ENCODE measurements around the gene FUBP3. TPM values are rescaled to one million over a fixed set of nuclear protein-coding genes. Genes with fewer than 3 reads are reported as not detected.

The FUBP3 gene
- total RNA-seq, 4 donors from 2014 or later, result 71.7 to 83.9 (median 77.8) TPM

DNA sequence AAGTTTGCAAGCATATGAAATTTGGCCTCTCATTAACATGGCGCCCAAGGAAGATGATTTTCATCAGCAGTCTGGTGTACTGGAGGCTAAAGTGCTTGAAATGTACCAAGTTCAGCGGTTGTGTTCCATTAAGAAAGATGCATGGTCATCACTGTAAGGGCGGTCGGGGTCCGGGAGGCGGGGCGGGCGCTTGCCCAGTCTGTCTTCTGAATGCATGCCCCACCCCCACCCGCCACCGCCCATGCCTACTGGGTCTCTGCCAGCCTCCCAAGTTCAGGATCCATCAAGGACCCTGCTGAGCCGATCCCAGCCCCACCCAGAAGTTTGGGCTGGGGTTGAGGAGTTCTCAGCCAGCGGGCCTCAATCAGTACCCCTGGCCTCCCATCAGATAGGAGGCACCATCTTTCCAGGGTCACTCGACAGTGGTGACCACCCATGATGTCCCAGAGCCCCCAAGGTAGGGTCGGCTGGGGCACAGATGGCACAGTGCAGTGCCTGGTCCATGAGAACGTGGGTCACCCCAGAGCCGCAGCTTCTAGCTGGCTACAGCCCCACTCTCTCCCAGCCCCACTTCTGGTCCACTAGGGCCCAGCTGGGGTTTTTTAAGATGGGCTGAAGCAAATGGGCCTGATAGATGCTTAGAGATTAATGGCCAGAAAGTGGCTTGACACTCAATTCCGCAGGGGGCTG is 60.6 kb downstream of the FUBP3 start:
- H3K36me3 ChIP-seq, result peaks cover 23 to 26% of the 10 kb centered on the region in 2 donors
- no peak overlapping the region for H3K4me3 ChIP-seq (replicated peaks in 1 of 3)
- no peaks in the 10 kb centered on the region for H3K9me3 ChIP-seq
- no peaks in the 10 kb centered on the region for H3K27me3 ChIP-seq
- no peak for TF ChIP-seq POLR2A (IDR thresholded peaks at IDR 0.05)
- TF ChIP-seq, protein P1, sequence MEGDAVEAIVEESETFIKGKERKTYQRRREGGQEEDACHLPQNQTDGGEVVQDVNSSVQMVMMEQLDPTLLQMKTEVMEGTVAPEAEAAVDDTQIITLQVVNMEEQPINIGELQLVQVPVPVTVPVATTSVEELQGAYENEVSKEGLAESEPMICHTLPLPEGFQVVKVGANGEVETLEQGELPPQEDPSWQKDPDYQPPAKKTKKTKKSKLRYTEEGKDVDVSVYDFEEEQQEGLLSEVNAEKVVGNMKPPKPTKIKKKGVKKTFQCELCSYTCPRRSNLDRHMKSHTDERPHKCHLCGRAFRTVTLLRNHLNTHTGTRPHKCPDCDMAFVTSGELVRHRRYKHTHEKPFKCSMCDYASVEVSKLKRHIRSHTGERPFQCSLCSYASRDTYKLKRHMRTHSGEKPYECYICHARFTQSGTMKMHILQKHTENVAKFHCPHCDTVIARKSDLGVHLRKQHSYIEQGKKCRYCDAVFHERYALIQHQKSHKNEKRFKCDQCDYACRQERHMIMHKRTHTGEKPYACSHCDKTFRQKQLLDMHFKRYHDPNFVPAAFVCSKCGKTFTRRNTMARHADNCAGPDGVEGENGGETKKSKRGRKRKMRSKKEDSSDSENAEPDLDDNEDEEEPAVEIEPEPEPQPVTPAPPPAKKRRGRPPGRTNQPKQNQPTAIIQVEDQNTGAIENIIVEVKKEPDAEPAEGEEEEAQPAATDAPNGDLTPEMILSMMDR (IDR thresholded peaks at IDR 0.05), result no peak
- no peak for DNase-seq
- no peaks in the 10 kb centered on the region for H3K4me1 ChIP-seq
- 92 to 96% methylated on average over 15 of the region's 17 CpGs for WGBS, 2 donors
- H3K27ac ChIP-seq, result no peak overlapping the region
- intact Hi-C loops (cut with DNase I), result no loop called here

DNA sequence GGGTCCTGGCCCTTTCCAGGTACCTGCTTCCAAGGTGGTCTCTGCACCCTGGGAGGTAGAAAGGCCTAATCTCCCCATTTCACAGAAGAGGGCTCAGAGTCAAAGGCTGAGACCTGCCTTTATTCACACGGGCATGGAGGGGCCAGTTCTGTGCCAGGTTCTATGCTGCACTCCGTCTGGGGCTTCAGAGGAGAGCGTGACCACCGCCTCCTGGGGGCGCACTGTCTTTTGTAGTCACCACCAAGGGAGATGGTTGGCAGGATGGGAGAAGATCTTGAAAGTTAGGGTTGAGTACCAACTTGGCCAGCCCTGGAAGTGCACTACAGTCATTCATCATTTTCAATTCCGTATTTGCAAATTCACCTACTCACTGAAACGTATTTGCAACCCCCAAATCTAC is 61.3 kb downstream of the FUBP3 start:
- H3K4me1 ChIP-seq, result no peaks in the 10 kb centered on the region
- 70 to 88% methylated on average over 5 to 7 of the region's 7 CpGs for WGBS, 2 donors
- TF ChIP-seq, protein P1 (IDR thresholded peaks at IDR 0.05), result no peak
- no peak for TF ChIP-seq POLR2A (IDR thresholded peaks at IDR 0.05)
- no peaks in the 10 kb centered on the region for H3K9me3 ChIP-seq
- H3K27me3 ChIP-seq, result no peaks in the 10 kb centered on the region
- no peak overlapping the region for H3K4me3 ChIP-seq (replicated peaks in 1 of 3)
- H3K36me3 ChIP-seq, result peaks cover 21 to 23% of the 10 kb centered on the region in 2 donors
- intact Hi-C loops (cut with DNase I), result no loop called here
- DNase-seq, result no peak
- no peak overlapping the region for H3K27ac ChIP-seq

DNA sequence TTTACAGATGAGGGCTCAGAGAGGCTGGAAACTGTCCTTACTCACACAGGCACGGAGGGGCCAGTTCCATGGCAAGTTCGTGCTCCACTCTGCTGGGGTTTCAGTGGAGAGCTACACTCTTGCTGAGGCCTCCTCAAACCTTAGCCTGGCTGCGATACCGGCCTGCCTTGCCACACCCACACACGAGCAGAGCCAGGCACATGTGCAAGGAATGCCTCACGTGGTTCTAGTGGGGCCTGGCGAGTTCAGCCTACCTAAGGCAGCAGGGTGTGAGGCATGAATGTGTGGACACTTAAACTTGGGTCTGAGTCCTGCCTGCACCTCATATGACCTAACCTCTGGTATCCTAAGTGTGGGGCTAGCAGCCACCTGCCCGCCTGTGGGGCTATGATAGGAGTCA is 63.5 kb downstream of the FUBP3 start:
- H3K9me3 ChIP-seq, result no peaks in the 10 kb centered on the region
- H3K36me3 ChIP-seq, result peaks cover 5 to 6% of the 10 kb centered on the region in 2 donors
- no peaks in the 10 kb centered on the region for H3K27me3 ChIP-seq
- TF ChIP-seq, protein P1 (IDR thresholded peaks at IDR 0.05), result no peak
- no peak for TF ChIP-seq POLR2A (IDR thresholded peaks at IDR 0.05)
- no peak overlapping the region for H3K27ac ChIP-seq
- no peak for DNase-seq
- H3K4me1 ChIP-seq, result no peaks in the 10 kb centered on the region
- intact Hi-C loops (cut with DNase I), result no loop called here
- WGBS, 2 donors, result 77 to 87% methylated on average over 5 to 8 of the region's 8 CpGs
- H3K4me3 ChIP-seq (replicated peaks in 1 of 3), result no peak overlapping the region

DNA sequence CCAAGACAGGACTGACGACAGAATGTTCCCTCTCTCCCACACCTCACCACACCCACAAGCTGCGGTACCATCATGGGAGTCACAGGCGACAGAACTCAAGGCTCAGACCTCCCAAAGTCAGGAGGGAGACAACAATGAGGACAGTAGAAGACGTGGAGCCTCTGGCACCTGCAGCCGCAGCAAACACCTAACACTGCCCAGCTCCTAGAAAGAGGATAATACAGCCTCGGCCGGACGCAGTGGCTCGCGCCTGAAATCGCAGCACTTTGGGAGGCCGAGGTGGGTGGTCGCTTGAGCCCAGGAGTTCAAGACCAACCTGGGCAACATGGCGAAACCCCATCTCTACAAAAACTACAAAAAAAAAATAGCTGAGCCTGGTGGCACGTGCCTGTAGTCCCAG is 71.8 kb downstream of the FUBP3 start:
- no peak for DNase-seq
- TF ChIP-seq POLR2A (IDR thresholded peaks at IDR 0.05), result no peak
- TF ChIP-seq, protein P1 (IDR thresholded peaks at IDR 0.05), result no peak
- no peaks in the 10 kb centered on the region for H3K9me3 ChIP-seq
- H3K4me1 ChIP-seq, result no peaks in the 10 kb centered on the region
- no peak overlapping the region for H3K27ac ChIP-seq
- no peak overlapping the region for H3K4me3 ChIP-seq (replicated peaks in 1 of 3)
- no peaks in the 10 kb centered on the region for H3K27me3 ChIP-seq
- 83 to 86% methylated on average over 15 of the region's 15 CpGs for WGBS, 2 donors
- no peaks in the 10 kb centered on the region for H3K36me3 ChIP-seq
- intact Hi-C loops (cut with DNase I), result no loop called here

DNA sequence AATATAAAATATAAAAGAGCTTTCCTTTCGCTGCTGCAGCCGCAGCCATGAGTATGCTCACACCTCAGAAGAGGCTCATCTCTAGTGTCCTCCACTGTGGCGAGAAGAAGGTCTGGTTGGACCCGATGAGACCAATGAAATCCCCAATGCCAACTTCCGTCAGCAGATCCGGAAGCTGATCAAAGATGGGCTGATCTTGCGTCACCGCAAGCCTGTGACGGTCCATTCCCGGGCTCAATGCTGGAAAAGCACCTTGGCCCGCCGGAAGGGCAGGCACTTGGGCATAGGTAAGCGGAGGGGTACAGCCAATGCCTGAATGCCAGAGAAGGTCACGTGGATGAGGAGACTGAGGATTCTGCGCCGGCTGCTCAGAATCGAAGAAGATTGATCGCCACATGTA is 72.4 kb downstream of the FUBP3 start:
- intact Hi-C loops (cut with DNase I), result no loop called here
- H3K27me3 ChIP-seq, result no peaks in the 10 kb centered on the region
- WGBS, 2 donors, result 91 to 96% methylated on average over 16 to 18 of the region's 18 CpGs
- no peaks in the 10 kb centered on the region for H3K9me3 ChIP-seq
- TF ChIP-seq, protein P1 (IDR thresholded peaks at IDR 0.05), result no peak
- no peak for TF ChIP-seq POLR2A (IDR thresholded peaks at IDR 0.05)
- no peak for DNase-seq
- H3K4me3 ChIP-seq (replicated peaks in 1 of 3), result no peak overlapping the region
- H3K27ac ChIP-seq, result no peak overlapping the region
- no peaks in the 10 kb centered on the region for H3K4me1 ChIP-seq
- H3K36me3 ChIP-seq, result no peaks in the 10 kb centered on the region

All from thyroid gland (tissue), 4 donors.